BJ (cell line): ENCODE measurements around the gene DDA1. TPM values are rescaled to one million over a fixed set of nuclear protein-coding genes. Genes with fewer than 3 reads are reported as not detected.
A peak's percentile ranks its signal among the peaks of the same experiment; 100 is the strongest.

Experiments used
- CTCF ChIA-PET: fragments of 350-600 bp; formaldehyde crosslinking; extraction: SDS; loops from one replicate; lab custom pipeline; 2021; ENCODE audit warnings: antibody characterized with exemption, inconsistent platforms; lab: Yijun Ruan, JAX
- POLR2A ChIA-PET: fragments of 300-600 bp; sonication (Branson Sonifier 250); formaldehyde crosslinking; extraction: SDS; loops from one replicate; lab custom pipeline; 2021; ENCODE audit warnings: antibody characterized with exemption; lab: Charles Lee
- DNase-seq: peaks from one replicate; pipeline ENCODE4 v3.0.0-alpha.2; 2011; ENCODE audit warnings: low read depth
- H3K27me3 ChIP-seq: 2 replicates; pipeline ENCODE4 v1.6.0; 2011; ENCODE audit warnings: low read length; ENCODE audit not compliant: control insufficient read depth, insufficient read depth
- H3K36me3 ChIP-seq: 2 replicates; pipeline ENCODE4 v1.5.1; 2011; ENCODE audit warnings: low read length; ENCODE audit not compliant: control insufficient read depth, insufficient read depth
- H3K4me3 ChIP-seq: 2 replicates; pipeline ENCODE4 v1.5.1; 2011; ENCODE audit warnings: low read depth, mild to moderate bottlenecking, control low read depth, low read length
- CTCF ChIP-seq: IDR thresholded peaks from 2 replicates; pipeline ENCODE4 v1.5.1; 2011; ENCODE audit warnings: low read depth, mild to moderate bottlenecking, control low read depth, inconsistent platforms, low read length, moderate library complexity; ENCODE audit not compliant: insufficient read depth
- polyA plus RNA-seq: library from polyadenylated mRNA; depleted of rRNA; stranded (reverse); fragments of >200 nt; gene quantifications from 2 replicates; pipeline ENCODE4 v1.2.3, GENCODE V29; 2011

The DDA1 gene
- polyA plus RNA-seq, 1 experiment, result 52.7 TPM

GRCh38 chr19:17305216-17305516 lies 4.2 kb upstream of the DDA1 start:
- POLR2A ChIA-PET, result interaction anchor here (0.6 to 0.7 kb wide), 2 partner anchors 40 to 1575 kb away, joined by 3 to 4 read pairs; no protein-coding TSS in a partner anchor
- no peak for TF ChIP-seq CTCF
- DNase-seq, result no peak
- Histone ChIP-seq H3K36me3 (no peaks in the 10 kb centered on the region; the same call in 1 of the 2 replicates), H3K4me3 (peak overlapping the region; percentile 79), H3K27me3 (no peaks in the 10 kb centered on the region)
- CTCF ChIA-PET, result interaction anchor here (0.7 to 5.0 kb wide), 10 partner anchors 12 to 112 kb away, joined by 3 to 52 read pairs (median 3); partner anchors contain the start of gene BABAM1

DNA sequence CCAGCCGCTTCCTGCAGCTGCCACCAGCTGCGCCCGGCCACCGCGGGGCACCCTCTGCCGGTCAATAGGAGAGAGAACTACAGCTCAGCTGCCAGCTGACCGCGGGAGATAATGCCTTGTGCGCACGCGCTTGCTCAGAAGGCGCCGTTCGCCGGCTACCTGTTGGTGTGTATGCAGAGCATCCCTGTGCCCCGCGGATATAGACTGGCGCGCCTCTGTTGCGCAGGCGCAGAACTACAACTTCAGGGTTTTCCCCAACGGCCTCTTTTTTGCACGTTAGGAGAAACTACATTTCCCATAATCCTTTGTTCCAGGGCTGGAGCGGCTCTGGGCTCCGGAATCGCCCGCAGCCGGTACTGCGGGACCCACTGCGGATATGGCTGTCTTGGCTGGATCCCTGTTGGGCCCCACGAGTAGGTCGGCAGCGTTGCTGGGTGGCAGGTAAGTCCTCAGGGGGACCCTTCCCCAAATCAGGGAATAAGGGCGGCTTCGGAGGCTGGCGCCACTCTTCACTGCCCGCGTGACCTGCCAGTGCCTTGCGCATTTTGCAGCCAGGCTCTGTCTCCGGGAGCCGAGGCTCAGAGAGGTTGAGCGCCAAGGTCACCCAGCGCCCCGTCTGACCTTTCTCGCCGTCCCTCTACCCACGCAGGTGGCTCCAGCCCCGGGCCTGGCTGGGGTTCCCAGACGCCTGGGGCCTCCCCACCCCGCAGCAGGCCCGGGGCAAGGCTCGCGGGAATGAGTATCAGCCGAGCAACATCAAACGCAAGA lies 3.7 kb upstream of the DDA1 start, which contains the start of gene MRPL34:
TSS of gene MRPL34 (plus strand) at position 356 of the 768 bp plus-strand sequence. CDS start at position 377, 21 bp downstream.
- Histone ChIP-seq H3K27me3 (no peaks in the 10 kb centered on the region), H3K4me3 (peak within 1 kb of the TSS; percentile 79), H3K36me3 (no peaks in the 10 kb centered on the region; the same call in 1 of the 2 replicates)
- DNase-seq, result peak; percentile 94
- POLR2A ChIA-PET, result interaction anchor here (0.6 to 0.7 kb wide), 3 partner anchors 39 to 1574 kb away, joined by 3 to 4 read pairs (median 3); no protein-coding TSS in a partner anchor
- CTCF ChIA-PET, result interaction anchor here (0.6 to 5.0 kb wide), 11 partner anchors 11 to 112 kb away, joined by 3 to 52 read pairs (median 3); partner anchors contain the start of gene BABAM1
- peak; percentile 92 for TF ChIP-seq CTCF

GRCh38 chr19:17306285-17306714 lies 3.1 kb upstream of the DDA1 start:
- ChIA-PET POLR2A (interaction anchor here (0.7 kb wide), 1 partner anchor 173 kb away, joined by 3 read pairs; no protein-coding TSS in a partner anchor), CTCF (interaction anchor here (0.5 to 5.0 kb wide), 4 partner anchors 10 to 478 kb away, joined by 3 to 16 read pairs (median 4); no protein-coding TSS in a partner anchor)
- Histone ChIP-seq H3K4me3 (peak overlapping the region; percentile 79), H3K27me3 (no peaks in the 10 kb centered on the region), H3K36me3 (no peaks in the 10 kb centered on the region)
- no peak for TF ChIP-seq CTCF
- no peak for DNase-seq

DNA sequence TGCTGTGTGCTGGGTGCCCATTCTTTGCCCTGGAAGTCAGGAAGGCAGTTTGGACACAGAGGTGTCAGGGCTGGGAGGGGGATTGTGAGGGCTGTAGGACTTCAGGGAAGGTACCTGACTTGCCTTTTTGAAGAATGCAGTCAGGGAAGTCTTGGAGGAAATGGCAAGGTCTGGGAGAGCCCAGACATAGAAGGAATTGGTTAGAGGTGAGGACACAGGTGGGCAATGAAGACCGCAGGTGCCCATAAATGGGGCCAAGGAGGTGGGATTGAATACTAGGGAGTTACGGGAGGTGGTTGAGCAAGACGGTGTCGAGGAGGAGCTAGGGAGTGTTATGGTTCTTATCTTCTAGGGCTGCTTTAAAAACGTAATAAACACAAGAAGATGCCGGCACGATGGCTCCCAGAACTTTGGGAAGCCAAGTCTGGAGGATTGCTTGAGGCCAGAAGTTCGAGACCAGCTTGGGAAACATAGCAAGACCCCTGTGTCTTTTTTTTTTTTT lies 1.4 kb upstream of the DDA1 start:
- no peak overlapping the region for H3K4me3 ChIP-seq
- TF ChIP-seq CTCF, result no peak
- ChIA-PET POLR2A (no interaction called here), CTCF (interaction anchor here (0.5 to 5.0 kb wide), 3 partner anchors 16 to 227 kb away, joined by 3 to 16 read pairs (median 3); no protein-coding TSS in a partner anchor)
- H3K27me3 ChIP-seq, result no peaks in the 10 kb centered on the region
- no peak for DNase-seq
- no peaks in the 10 kb centered on the region; the same call in 1 of the 2 replicates for H3K36me3 ChIP-seq

GRCh38 chr19:17309965-17310461 lies 650 bp downstream of the DDA1 start:
- ChIA-PET POLR2A (no interaction called here), CTCF (no interaction called here)
- TF ChIP-seq CTCF, result no peak
- peaks cover 10% of the 10 kb centered on the region for H3K36me3 ChIP-seq
- peak overlapping the region; percentile 83 for H3K4me3 ChIP-seq
- H3K27me3 ChIP-seq, result no peaks in the 10 kb centered on the region
- DNase-seq, result no peak
